NB4 (cell line): ENCODE results near the gene SPINK1.

ENCODE experiments used
- CTCF ChIP-seq: IDR thresholded peaks from one replicate; pipeline ENCODE4 v1.5.1; 2012; ENCODE audit warnings: low read depth, low read length
- POLR2A ChIP-seq: IDR thresholded peaks from 2 replicates; pipeline ENCODE4 v1.6.1; 2011; ENCODE audit warnings: mild to moderate bottlenecking; ENCODE audit not compliant: insufficient read length; ENCODE audit errors: extremely low read depth

- TF ChIP-seq CTCF = no peak
- no peak for TF ChIP-seq POLR2A
Measured at GRCh38 chr5:147879784-147880183, 48.3 kb upstream of the SPINK1 start.
